ENCODE data around the gene CTSF.

DNA sequence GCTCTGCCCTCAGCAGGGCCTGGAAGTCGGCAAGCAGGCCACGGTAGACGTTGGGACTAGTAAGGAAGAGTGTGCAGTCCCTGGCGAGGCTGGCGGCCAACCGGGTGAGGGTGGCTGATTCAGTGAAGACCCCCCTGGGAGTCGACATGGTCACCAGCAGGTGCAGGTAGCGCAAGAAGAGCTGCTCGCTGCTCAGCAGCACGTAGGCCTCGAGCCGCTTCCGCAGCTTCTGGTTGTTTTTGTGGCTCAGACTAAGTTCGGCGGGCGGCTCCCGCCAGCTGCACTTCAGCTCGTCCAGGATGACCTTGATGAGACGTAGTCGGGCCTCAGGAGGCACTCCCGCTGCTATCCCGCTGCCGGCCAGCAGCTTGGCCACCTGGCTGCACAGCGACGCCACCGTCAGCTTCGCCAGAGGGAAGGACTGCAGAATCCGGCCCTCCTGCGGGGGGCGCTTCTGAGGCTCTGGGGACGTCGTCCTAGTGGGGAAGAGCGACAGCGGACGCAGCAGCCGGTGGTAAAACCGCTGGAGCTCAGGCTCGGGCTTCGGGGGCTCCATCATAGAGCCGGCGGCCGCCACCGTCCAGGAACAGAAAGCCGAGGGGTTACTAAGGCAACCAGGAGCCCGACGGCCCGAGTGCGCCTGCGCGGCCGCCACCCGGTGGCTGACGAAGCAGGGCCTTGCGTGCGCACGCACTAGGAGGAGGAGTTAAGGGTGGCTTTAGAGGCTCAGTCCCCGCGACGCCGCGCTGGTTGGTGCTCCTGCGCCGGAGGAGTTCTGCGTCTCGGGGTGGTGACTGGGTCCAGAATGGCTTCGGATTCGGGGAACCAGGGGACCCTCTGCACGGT lies 24.3 kb upstream of the CTSF start, which contains the start of the genes CCDC87 and CCS:
- TF ChIP-seq, protein P1, sequence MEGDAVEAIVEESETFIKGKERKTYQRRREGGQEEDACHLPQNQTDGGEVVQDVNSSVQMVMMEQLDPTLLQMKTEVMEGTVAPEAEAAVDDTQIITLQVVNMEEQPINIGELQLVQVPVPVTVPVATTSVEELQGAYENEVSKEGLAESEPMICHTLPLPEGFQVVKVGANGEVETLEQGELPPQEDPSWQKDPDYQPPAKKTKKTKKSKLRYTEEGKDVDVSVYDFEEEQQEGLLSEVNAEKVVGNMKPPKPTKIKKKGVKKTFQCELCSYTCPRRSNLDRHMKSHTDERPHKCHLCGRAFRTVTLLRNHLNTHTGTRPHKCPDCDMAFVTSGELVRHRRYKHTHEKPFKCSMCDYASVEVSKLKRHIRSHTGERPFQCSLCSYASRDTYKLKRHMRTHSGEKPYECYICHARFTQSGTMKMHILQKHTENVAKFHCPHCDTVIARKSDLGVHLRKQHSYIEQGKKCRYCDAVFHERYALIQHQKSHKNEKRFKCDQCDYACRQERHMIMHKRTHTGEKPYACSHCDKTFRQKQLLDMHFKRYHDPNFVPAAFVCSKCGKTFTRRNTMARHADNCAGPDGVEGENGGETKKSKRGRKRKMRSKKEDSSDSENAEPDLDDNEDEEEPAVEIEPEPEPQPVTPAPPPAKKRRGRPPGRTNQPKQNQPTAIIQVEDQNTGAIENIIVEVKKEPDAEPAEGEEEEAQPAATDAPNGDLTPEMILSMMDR (IDR thresholded peaks at IDR 0.05; ENCODE audit: low read depth, low read length), result peak; percentile 56
- TF ChIP-seq EZH2phosphoT487 (IDR thresholded peaks at IDR 0.05; ENCODE audit: low read depth), result no peak

Measured in OCI-LY3 (cell line).